ENCODE results near the gene METTL18. TPM values are rescaled to one million over a fixed set of nuclear protein-coding genes. Genes with fewer than 3 reads are reported as not detected.
"Not testable (repeated sequence)": the region's sequence is repeated elsewhere in the genome, so short reads cannot be mapped to it uniquely, and the experiment has no call there.

The METTL18 gene
- total and polyA plus RNA-seq, 2 donors (not counting 1 experiment from before 2014, with no cell fraction given): 3.1 to 18.9 TPM

GRCh38 chr1:169814265-169814664, 19.6 kb upstream of the METTL18 start:
- Histone ChIP-seq H3K4me1 (ENCODE audit: control insufficient read depth in 2 of 2, insufficient read depth in 2 of 2, low read length in 2 of 2) (no peaks in the 10 kb centered on the region), H3K27ac (ENCODE audit: low read length in 2 of 2) (no peak overlapping the region), H4K20me1 (ENCODE audit: control insufficient read depth, insufficient read depth, low read length, poor library complexity, severe bottlenecking) (no peaks in the 10 kb centered on the region), H3K9me3 (ENCODE audit: control extremely low read depth in 1 of 3, control insufficient read depth in 2 of 3, insufficient read depth in 1 of 3, low read length in 2 of 3) (peaks cover 0 to 1% (median 0%) of the 10 kb centered on the region in 3 donors), H3K4me3 (ENCODE audit: control extremely low read depth in 1 of 5, extremely low read depth in 1 of 5, insufficient read depth in 1 of 5, low read depth in 2 of 5, low read length in 4 of 5) (no peak overlapping the region), H2AFZ (ENCODE audit: insufficient read depth, low read depth, low read length, poor library complexity, severe bottlenecking) (no peak overlapping the region), H3K79me2 (ENCODE audit: control insufficient read depth, insufficient read depth, low read length) (no peaks in the 10 kb centered on the region), H3K27me3 (replicated peaks in 1 of 4; ENCODE audit: control extremely low read depth in 1 of 4, control insufficient read depth in 3 of 4, insufficient read depth in 4 of 4, low read length in 3 of 4) (no peaks in the 10 kb centered on the region), H3K4me2 (replicated peaks; ENCODE audit: low read depth, low read length, poor library complexity, severe bottlenecking) (no peak overlapping the region), H3K36me3 (replicated peaks in 1 of 2; ENCODE audit: control extremely low read depth in 1 of 2, control insufficient read depth in 1 of 2, extremely low read depth in 1 of 2, insufficient read depth in 2 of 2, low read length in 1 of 2) (no peaks in the 10 kb centered on the region), H3K9ac (ENCODE audit: low read length) (no peak overlapping the region)
- whole genome bisulfite sequencing (ENCODE audit: insufficient coverage): no CpG with 5 or more reads among the region's 2 CpGs
- POLR2A ChIA-PET: no interaction called here
- intact Hi-C loops (cut with micrococcal nuclease): no loop called here
- Mint-ChIP-seq H3K4me1 (no peaks in the 10 kb centered on the region), H3K4me3 (no peak overlapping the region), H3K27me3 (no peaks in the 10 kb centered on the region), H3K9me3 (ENCODE audit: insufficient read depth) (no peaks in the 10 kb centered on the region), H3K27ac (no peak overlapping the region)
- TF ChIP-seq EZH2 (IDR thresholded peaks at IDR 0.05; ENCODE audit: borderline replicate concordance, insufficient read depth, low read depth, low read length, poor library complexity, severe bottlenecking): no peak
- TF ChIP-seq CTCF (IDR thresholded peaks at IDR 0.05): no peak
- CTCF ChIA-PET: interaction anchor here (9.5 kb wide), 1 partner anchor 264 kb away, joined by 151 read pairs; no protein-coding TSS in a partner anchor
- ATAC-seq (ENCODE audit: low read depth): no peak
- no peak for DNase-seq

GRCh38 chr1:169812131-169812530, 17.4 kb upstream of the METTL18 start:
- H3K4me3 Mint-ChIP-seq: no peak overlapping the region
- Histone ChIP-seq H3K79me2 (ENCODE audit: control insufficient read depth, insufficient read depth, low read length) (no peaks in the 10 kb centered on the region), H3K4me1 (ENCODE audit: control insufficient read depth in 2 of 2, insufficient read depth in 2 of 2, low read length in 2 of 2) (no peaks in the 10 kb centered on the region), H3K27ac (ENCODE audit: low read length in 2 of 2) (no peak overlapping the region), H3K36me3 (replicated peaks in 1 of 2; ENCODE audit: control extremely low read depth in 1 of 2, control insufficient read depth in 1 of 2, extremely low read depth in 1 of 2, insufficient read depth in 2 of 2, low read length in 1 of 2) (no peaks in the 10 kb centered on the region), H3K4me3 (ENCODE audit: control extremely low read depth in 1 of 5, extremely low read depth in 1 of 5, insufficient read depth in 1 of 5, low read depth in 2 of 5, low read length in 4 of 5) (no peak overlapping the region), H3K27me3 (replicated peaks in 1 of 4; ENCODE audit: control extremely low read depth in 1 of 4, control insufficient read depth in 3 of 4, insufficient read depth in 4 of 4, low read length in 3 of 4) (no peaks in the 10 kb centered on the region), H3K9ac (ENCODE audit: low read length) (no peak overlapping the region), H3K4me2 (replicated peaks; ENCODE audit: low read depth, low read length, poor library complexity, severe bottlenecking) (no peak overlapping the region), H3K9me3 (ENCODE audit: control extremely low read depth in 1 of 3, control insufficient read depth in 2 of 3, insufficient read depth in 1 of 3, low read length in 2 of 3) (no peaks in the 10 kb centered on the region), H4K20me1 (ENCODE audit: control insufficient read depth, insufficient read depth, low read length, poor library complexity, severe bottlenecking) (no peaks in the 10 kb centered on the region), H2AFZ (ENCODE audit: insufficient read depth, low read depth, low read length, poor library complexity, severe bottlenecking) (no peak overlapping the region)
- DNase-seq (no peak), ATAC-seq (ENCODE audit: low read depth) (no peak)
- H3K27me3 Mint-ChIP-seq: no peaks in the 10 kb centered on the region
- no peak overlapping the region for H3K27ac Mint-ChIP-seq
- intact Hi-C loops (cut with micrococcal nuclease): no loop called here
- CTCF ChIA-PET: interaction anchor here (1.6 to 9.5 kb wide), 2 partner anchors 211 to 262 kb away, joined by 4 to 151 read pairs; no protein-coding TSS in a partner anchor
- H3K4me1 Mint-ChIP-seq: no peaks in the 10 kb centered on the region
- whole genome bisulfite sequencing (ENCODE audit: insufficient coverage): 100% methylated on average over 1 of the region's 2 CpGs
- no peak for TF ChIP-seq EZH2 (IDR thresholded peaks at IDR 0.05; ENCODE audit: borderline replicate concordance, insufficient read depth, low read depth, low read length, poor library complexity, severe bottlenecking)
- TF ChIP-seq CTCF (IDR thresholded peaks at IDR 0.05): no peak
- H3K9me3 Mint-ChIP-seq (ENCODE audit: insufficient read depth): no peaks in the 10 kb centered on the region
- POLR2A ChIA-PET: no interaction called here

GRCh38 chr1:169811418-169812035, 16.8 kb upstream of the METTL18 start:
- H3K79me2 ChIP-seq (ENCODE audit: control insufficient read depth, insufficient read depth, low read length); H3K27ac ChIP-seq (ENCODE audit: low read length in 2 of 2); H3K4me1 Mint-ChIP-seq; H3K27me3 Mint-ChIP-seq; H3K9me3 ChIP-seq (ENCODE audit: control extremely low read depth in 1 of 3, control insufficient read depth in 2 of 3, insufficient read depth in 1 of 3, low read length in 2 of 3); DNase-seq; H3K9ac ChIP-seq (ENCODE audit: low read length); H3K27ac Mint-ChIP-seq; H3K9me3 Mint-ChIP-seq (ENCODE audit: insufficient read depth); H3K4me3 Mint-ChIP-seq; H3K27me3 ChIP-seq (replicated peaks in 1 of 4; ENCODE audit: control extremely low read depth in 1 of 4, control insufficient read depth in 3 of 4, insufficient read depth in 4 of 4, low read length in 3 of 4); POLR2A ChIA-PET; H4K20me1 ChIP-seq (ENCODE audit: control insufficient read depth, insufficient read depth, low read length, poor library complexity, severe bottlenecking); H3K4me2 ChIP-seq (replicated peaks; ENCODE audit: low read depth, low read length, poor library complexity, severe bottlenecking); H3K4me1 ChIP-seq (ENCODE audit: control insufficient read depth in 2 of 2, insufficient read depth in 2 of 2, low read length in 2 of 2); intact Hi-C loops (cut with micrococcal nuclease); ATAC-seq (ENCODE audit: low read depth); H3K4me3 ChIP-seq (ENCODE audit: control extremely low read depth in 1 of 5, extremely low read depth in 1 of 5, insufficient read depth in 1 of 5, low read depth in 2 of 5, low read length in 4 of 5); H2AFZ ChIP-seq (ENCODE audit: insufficient read depth, low read depth, low read length, poor library complexity, severe bottlenecking); H3K36me3 ChIP-seq (replicated peaks in 1 of 2; ENCODE audit: control extremely low read depth in 1 of 2, control insufficient read depth in 1 of 2, extremely low read depth in 1 of 2, insufficient read depth in 2 of 2, low read length in 1 of 2): not testable (repeated sequence)
- CTCF ChIA-PET: interaction anchor here (9.5 kb wide), 1 partner anchor 261 kb away, joined by 151 read pairs; no protein-coding TSS in a partner anchor
